ENCODE measurements around the gene RAB11B. TPM values are rescaled to one million over a fixed set of nuclear protein-coding genes. Genes with fewer than 3 reads are reported as not detected.
A peak's percentile ranks its signal among the peaks of the same experiment; 100 is the strongest.

RAB11B gene
- total and polyA plus RNA-seq, 2 of the 13 experiments (the other 11 are each of a cell fraction or from before 2014, with no cell fraction given): 6.0 to 28.4 TPM

GRCh38 chr19:8373867-8374813, 16.0 kb upstream of the RAB11B start (continued):
- TF ChIP-seq THAP9 (CRISPR knock-in tag; IDR thresholded peaks at IDR 0.05; ENCODE audit: borderline replicate concordance) (peak; percentile 66; the same call in 1 of the 2 replicates), ZSCAN31 (CRISPR knock-in tag; IDR thresholded peaks at IDR 0.05; ENCODE audit: low read depth) (peak; percentile 61; the same call in 1 of the 2 replicates), MLXIP (CRISPR knock-in tag; IDR thresholded peaks at IDR 0.05; ENCODE audit: borderline replicate concordance) (no peak), MED8 (CRISPR knock-in tag; IDR thresholded peaks at IDR 0.05; ENCODE audit: insufficient replicate concordance) (peak; percentile 65), IKZF5 (CRISPR knock-in tag; IDR thresholded peaks at IDR 0.05) (peak; percentile 84), NKX3-1 (CRISPR knock-in tag; IDR thresholded peaks at IDR 0.05) (0 out of 2 replicates have a peak, but pooled peaks have one; percentile 21), ZNF616 (CRISPR knock-in tag; IDR thresholded peaks at IDR 0.05; ENCODE audit: low read depth) (0 out of 2 replicates have a peak, but pooled peaks have one; percentile 57), LRRFIP1 (CRISPR knock-in tag; conservative IDR thresholded peaks at IDR 0.05) (no peak), SMC3 (IDR thresholded peaks at IDR 0.05; ENCODE audit: low read length) (peak; percentile 52; the same call in 1 of the 2 replicates), NAIF1 (CRISPR knock-in tag; IDR thresholded peaks at IDR 0.05; ENCODE audit: borderline replicate concordance) (no peak; the same call in 1 of the 2 replicates), MNT (IDR thresholded peaks at IDR 0.05) (peak; percentile 41; the same call in 1 of the 2 replicates), ZNF883 (CRISPR knock-in tag; IDR thresholded peaks at IDR 0.05; ENCODE audit: not compliant biosample characterization) (peak; percentile 57)
